Activated CD4-positive, alpha-beta T cell treated with anti-CD3 and anti-CD28 coated beads, Interleukin-2, amount 50 U/mL, for 48 hours (primary cell): ENCODE results near the gene PCSK7.
"Not testable (repeated sequence)": the region's sequence is repeated elsewhere in the genome, so short reads cannot be mapped to it uniquely, and the experiment has no call there.

Source experiments
- DNase-seq, 2 experiments: peaks; one replicate each; pipeline ENCODE4 v3.0.0-alpha.2; 2020

PCSK7 gene

DNA sequence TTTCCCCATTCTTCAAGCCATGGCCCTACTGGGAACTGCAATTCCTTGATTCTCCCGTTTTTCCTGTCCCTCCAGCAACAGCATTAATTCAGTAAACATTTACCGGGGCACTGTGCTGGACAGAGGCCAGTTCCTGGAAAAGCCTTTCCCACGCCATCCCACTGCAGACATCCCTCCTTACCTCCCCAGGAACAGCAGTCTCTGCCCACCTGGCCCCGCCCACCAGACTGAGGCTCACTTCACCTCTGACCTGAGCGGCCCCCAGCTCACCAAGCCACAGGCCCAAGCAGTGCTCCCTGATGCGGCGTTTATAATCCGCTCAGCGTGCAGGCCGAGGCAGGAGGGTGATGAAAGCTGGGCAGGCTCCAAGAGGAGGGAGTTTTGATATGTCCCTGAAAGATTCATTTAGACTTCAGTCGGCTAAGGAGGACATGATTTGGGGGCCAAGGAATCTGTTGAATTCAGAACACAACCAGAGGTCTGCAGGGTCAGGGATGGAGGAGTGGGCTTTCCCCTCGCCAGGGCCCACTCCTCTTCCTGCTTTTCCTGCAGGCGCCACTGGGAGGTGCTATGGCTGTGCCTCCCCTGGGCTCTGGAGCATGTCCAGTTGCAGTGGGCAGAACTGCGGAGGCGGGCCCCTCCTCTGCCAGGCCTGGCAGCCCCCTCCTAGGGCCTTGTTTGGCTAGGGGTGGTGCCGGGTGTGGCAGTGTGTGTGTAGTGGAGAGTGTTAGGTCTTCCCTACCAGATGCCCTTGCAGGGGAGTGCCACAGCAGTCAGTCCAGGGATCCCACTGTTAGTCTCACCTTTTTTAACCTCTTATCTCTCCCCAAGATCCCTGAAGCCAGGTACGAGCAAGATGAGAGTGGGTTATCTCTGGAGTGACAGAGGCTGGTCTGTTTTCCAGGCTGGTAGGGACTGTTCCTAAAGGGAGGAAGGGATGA lies 34.1 kb downstream of the PCSK7 start:
- no peak for DNase-seq

DNA sequence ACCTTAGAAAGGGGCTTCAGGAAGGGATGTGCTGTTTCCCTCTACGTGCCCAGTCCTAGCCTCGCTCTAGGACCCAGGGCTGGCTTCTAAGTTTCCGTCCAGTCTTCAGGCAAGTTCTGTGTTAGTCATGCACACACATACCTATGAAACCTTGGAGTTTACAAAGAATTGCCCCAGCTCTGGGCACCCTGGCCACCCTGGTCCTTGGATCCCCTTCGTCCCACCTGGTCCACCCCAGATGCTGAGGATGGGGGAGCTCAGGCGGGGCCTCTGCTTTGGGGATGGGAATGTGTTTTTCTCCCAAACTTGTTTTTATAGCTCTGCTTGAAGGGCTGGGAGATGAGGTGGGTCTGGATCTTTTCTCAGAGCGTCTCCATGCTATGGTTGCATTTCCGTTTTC lies 34.9 kb downstream of the PCSK7 start:
- no peak for DNase-seq

DNA sequence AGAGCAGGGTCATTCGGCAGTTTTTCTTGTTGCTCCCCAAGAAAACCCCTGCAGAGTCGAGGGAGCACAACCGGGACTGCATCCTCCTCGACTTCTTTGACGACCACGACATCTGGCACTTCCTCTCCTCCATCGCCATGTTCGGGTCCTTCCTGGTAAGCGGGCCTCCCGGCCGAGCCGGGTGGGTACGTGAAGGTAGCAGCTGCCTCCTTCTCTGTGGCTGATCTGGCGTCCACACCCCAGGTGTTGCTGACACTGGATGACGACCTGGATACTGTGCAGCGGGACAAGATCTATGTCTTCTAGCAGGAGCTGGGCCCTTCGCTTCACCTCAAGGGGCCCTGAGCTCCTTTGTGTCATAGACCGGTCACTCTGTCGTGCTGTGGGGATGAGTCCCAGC lies 36.1 kb downstream of the PCSK7 start:
- DNase-seq, result no peak

DNA sequence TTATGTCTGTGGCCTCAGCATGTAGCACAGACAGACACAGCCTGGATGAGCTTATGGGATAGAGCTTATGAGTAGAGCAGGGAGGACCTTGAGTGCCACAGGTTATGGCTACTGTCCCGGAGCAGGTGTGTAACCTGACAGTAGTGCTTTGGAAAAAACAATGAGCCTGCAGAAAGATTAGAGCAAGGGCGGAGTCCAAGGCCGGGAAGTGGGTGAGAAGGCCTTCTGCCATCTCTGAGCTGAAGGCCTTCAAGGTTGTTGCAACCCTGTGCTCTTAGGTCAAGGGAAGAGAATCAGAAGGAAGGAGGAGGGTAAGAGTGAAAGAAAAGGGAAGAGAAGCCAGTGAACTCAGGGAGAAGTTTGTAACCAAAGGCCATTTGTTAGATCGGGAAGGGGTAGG lies 36.6 kb downstream of the PCSK7 start:
- DNase-seq, result no peak

DNA sequence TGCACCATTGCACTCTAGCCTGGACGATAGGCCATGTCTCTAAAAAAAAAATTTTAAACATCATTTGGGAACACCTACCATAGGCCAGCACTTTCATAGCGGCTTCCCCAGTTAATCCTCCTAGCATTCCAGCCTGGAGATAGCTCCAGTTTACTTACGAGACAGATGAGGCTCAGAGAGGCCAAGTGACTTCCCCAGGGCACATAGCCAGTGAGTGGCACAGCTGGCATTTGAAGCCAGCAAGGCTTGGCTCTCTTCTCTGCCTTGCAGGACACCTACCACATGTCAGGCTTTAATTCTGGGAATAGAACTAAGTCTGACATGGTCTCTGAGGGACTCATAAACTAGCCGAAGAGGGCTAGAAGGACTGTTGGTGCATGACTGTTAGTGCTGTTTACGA lies 37.6 kb downstream of the PCSK7 start:
- no peak for DNase-seq

DNA sequence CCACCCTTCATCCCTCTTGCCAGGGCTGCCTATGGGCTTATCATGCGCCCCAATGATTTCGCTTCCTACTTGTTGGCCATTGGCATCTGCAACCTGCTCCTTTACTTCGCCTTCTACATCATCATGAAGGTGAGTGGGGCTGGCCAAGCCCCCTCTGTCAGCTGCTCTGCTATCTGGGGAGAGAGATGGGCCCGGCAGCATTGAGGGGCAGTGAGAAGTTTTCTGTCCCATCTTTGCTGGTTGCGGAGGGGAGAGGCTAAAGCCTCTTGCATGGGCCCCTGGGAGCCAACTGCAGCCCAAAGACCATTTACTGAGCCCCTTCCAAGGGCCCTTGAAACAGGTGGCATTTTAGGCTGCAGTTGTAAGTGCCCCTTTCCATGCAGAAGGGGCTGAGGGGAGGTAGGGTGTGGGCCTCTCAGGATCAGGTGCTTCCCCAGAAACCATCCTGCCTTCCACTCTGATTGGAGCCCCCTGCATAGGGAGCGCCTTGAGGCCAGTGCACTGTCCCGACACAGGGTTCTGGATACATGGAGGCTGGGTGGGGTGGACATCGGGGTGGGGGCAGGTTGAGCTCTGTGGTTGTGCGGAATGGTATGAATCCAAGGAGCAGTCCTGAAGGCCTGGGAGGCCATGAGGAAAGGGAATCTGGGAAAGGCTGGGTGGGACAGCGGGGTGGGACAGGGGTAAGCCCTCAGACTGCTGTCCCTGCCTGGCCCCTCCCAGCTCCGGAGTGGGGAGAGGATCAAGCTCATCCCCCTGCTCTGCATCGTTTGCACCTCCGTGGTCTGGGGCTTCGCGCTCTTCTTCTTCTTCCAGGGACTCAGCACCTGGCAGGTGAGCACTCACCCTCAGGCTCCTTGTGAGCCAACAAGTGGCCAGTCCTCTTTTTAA lies 38.5 kb downstream of the PCSK7 start:
- DNase-seq, result no peak

DNA sequence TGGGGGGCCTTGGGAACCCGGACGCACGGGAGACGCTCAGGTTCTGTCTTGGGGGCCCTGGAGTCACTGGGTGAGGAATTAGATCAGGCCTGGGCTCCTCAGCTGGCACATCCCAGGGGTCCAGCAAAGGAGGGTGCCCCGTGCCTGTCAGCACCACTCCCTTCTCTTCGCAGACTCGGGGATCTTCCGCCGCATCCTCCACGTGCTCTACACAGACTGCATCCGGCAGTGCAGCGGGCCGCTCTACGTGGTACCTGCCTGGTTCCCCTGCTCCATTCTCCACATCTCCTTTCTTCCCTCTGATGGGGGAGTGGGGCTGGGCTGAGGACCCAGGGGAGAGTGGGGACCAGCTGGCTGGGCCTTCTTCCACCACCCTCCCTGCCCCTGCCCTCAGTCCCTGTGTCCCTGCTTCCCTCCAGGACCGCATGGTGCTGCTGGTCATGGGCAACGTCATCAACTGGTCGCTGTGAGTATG lies 39.4 kb downstream of the PCSK7 start:
- DNase-seq, result no peak

DNA sequence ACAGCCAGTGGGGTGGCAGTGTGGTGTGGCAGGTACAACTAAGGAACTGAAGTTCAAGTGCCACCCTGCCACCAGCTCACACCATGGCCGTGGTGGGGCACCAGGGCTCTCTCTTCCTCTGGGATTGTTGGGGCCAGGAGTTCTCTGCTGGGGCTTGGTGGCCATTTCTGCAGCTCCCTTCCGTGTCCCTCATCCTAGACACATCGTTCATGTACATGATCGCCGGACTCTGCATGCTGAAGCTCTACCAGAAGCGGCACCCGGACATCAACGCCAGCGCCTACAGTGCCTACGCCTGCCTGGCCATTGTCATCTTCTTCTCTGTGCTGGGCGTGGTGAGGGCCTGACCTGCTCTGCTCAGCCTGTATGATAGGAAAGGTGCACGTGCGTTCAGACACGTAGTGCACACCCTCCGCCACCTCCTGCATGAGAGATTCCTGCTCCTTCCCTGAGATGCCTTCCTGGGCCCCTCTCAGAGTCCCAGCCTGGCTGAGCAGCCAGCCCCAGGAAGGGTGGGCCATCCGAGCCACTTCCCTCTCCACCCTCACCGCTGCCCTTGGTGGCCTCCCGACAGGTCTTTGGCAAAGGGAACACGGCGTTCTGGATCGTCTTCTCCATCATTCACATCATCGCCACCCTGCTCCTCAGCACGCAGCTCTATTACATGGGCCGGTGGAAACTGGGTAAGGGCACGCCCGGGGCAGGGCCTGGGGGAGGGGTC lies 40.0 kb downstream of the PCSK7 start:
- no peak for DNase-seq

DNA sequence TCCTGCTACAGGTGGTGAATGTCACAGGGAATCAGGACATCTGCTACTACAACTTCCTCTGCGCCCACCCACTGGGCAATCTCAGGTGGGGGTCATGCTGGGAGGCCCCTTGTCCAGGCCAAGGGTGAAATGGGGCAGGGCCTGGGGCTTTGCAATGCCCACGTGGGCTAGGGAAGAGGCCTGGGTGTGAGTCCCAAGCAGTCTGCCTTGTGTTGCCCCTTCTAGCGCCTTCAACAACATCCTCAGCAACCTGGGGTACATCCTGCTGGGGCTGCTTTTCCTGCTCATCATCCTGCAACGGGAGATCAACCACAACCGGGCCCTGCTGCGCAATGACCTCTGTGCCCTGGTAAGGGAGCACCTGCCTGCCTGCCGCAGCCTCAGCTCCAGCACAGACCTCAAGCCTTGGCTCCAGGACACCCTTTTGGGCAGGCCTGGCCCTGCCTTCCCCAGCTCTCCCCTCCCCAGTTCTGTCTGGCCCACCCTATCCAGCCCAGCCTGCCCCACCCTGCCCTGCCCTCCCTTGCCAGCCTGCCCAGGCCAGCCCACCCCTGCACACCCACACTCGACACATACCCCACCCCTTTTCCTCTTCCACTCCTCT lies 41.8 kb downstream of the PCSK7 start:
- no peak for DNase-seq

DNA sequence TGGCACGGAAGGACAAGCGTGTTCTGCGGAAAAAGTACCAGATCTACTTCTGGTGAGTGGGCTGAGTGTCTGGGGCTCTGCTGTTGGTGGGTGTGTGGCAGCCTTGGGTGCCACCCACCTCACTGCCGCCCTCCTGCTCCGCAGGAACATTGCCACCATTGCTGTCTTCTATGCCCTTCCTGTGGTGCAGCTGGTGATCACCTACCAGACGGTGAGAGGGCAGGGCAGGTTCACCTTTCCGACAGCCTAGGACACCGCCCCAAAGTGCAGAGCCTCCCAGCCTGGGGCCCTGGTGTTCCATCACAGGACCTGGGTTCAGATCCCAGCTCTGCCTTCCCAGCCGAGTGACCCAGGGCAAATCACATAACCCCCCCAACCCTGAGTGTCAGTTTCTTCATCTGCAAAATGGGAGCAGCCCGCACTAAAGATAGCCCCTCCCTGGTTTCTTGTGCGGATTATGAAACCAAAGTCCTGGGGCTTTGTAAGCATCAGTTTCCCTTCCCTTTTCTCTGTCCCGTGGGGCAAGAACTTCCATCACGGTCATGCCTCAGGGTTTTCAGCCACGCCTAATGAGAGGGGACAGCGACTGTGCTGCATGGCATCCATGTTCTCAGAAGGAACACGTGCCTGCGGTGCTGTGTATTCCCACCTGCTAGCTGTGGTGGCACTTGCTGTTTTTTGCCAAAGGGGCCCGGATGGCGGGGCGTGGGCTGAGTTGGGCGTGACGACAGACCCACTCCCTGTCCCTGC lies 42.5 kb downstream of the PCSK7 start:
- no peak for DNase-seq

DNA sequence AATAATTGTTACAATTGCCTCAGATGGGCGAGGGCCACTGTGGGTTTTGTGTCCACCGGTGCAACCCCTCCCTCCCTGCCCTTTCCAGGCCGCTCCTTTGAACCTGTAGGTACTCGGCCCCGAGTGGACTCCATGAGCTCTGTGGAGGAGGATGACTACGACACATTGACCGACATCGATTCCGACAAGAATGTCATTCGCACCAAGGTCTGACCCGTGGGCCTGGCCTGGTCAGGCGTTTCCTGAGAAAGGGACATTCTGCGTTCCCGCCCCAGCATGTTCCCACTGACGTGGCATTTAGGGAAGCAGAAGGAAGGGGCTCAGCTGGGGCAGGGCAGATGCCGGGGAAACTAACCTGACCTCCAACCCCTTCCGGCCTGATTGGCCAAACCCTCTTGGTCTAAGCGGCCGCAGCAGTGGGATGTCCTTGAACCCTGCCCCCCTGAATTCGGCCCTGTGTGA lies 43.2 kb downstream of the PCSK7 start:
- no peak for DNase-seq

DNA sequence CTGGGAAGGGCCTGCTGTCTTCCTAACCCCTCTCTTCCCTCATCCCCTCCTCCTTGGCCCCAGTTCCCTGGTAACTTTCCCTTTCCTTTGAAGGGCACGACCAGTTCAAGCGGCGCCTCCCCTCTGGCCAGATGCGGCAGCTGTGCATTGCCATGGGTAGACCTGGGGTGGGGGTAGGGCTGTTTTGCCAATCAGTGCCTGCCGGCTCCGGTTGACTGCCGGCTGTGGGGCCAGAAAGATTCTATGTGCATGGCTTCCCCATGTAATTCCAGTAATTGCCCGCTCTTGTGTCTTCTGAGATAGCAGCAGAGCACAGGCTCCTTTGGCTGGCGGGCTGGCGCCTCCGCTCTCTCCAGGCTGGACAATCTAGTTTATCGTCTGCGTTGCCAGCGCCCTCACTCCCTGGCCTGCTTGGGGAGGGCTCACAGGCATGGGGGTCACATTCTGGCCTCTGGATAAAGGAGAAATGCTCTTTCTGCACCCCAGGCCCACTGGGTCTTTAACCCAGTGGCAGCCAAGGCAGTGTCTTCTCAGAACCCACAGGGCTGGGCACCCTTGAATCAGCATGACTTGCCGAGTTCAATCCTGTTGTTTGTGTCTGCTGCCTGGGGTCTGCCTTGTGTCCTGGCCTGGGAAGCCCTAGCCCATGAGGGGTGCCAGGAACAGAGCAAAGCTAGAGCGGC lies 43.9 kb downstream of the PCSK7 start:
- no peak for DNase-seq

DNA sequence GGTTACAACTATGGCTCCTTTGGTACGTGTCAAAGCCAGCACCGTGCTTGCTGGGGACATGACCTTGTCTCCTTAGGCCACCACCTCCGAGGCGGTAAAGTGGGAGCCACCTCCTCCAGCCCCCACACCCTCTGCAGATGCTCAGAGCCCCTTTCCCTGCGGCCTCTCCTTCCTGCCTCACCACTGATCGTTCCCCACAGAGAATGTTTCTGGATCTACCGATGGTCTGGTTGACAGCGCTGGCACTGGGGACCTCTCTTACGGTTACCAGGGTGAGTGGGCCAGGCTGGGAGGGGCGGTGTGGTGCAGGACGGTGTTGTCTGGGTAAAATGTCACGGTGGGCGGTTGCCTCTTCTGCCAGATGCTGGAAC lies 44.5 kb downstream of the PCSK7 start:
- DNase-seq, result no peak

DNA sequence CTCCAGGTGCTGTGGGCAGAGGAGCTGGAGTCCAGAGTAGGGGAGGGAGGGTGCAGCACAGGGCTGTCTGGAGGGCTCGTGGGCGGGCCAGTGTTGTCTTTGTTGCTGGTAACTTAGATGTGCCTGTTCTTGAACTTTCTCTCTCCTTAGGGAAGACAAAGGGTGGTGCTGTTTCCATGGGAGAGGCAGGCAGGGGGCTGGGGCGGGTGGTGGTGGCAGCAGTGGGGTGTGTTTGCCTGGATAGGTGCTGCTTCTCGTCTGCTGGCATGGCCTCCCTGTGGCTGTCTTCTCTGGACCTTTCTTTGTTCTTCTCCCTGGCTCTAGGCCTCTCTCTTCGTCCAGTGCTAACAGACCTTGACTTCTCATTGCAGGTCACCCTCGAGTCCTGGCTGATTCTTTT lies 44.9 kb downstream of the PCSK7 start:
- no peak for DNase-seq

DNA sequence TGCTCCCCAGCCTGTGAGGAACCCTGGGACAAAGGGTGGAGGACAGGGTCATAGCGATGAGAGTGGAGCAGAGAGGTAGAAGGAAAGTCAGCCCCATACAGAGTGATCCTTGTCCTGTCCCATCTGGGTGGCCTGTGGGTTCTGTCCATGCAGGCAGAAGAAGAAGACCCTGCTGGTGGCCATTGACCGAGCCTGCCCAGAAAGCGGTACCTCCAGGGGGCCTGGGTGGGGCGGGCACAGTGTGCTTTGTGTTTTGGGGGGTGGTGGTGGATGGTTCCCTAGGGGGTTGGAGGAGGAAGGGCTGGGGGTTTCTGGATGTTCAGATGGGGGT lies 45.5 kb downstream of the PCSK7 start:
- no peak for DNase-seq

DNA sequence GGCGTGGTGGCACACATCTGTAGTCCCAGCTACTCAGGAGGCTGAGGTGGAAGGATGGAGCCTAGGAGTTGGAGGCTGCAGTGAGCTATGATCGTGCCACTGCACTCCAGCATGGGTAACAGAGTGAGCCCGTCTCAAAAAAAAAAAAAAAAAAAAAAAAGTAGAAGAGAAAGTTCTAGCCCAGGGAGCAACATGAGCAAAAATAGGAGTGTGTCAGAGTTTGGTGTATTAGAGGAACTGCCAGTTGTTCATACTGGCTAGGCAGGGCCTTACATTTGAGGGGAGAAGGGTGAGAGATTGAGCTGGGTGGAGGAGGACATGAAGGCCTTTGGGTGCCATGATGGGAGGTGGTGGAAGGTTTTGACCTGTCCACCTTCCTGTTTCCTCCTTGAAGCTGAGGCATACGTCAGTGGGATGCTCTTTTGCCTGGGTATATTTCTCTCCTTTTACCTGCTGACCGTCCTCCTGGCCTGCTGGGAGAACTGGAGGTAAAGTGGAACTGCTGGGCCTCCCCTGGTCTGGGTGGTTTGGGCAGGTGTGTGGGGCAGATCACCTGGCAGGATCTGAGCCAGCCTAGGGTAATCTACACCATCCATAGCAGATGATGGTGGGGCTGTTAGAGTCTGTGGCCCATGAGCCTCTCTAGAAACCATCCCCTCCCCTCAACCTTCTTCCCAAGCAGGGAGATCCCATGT lies 46.0 kb downstream of the PCSK7 start:
- DNase-seq, result no peak

DNA sequence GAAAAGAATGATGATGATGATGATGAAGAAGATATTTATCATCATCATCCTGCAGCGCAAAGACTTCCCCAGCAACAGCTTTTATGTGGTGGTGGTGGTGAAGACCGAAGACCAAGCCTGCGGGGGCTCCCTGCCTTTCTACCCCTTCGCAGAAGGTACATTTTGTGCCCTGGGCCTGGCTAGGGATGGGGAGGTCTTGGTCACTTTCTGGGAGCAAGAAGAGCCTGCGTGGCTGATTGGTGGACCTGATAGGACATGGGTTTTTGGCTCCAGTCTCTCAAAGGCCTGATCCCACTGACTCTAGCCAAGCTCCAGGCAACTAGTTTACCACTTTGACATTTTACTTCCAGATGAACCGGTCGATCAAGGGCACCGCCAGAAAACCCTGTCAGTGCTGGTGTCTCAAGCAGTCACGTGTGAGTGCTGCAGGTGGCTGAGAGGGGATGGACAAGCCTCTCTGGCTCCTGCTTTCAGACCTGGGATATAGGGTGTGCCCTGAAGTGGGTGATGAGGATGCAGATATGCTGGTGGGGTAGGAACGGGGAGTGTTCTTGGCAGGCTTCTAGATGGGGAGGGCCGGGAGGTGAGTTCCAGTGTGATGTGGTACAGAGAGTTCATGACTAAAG lies 48.0 kb downstream of the PCSK7 start:
- DNase-seq, result peak in 1 of 2 experiments; percentile 1

DNA sequence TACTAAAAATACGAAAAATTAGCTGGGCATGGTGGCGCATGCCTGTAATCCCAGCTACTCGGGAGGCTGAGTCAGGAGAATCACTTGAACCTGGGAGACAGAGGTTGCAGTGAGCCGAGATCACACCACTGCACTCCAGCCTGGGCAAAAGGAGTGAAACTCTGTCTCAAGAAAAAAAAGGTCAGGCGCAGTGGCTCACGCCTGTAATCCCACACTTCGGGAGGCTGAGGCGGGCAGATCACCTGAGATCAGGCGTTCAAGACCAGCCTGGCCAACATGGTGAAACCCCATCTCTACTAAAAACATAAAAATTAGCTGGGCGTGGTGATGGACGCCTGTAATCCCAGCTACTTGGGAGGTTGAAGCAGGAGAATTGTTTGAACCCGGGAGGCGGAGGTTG lies 48.7 kb downstream of the PCSK7 start:
- DNase-seq, result not testable (repeated sequence)

DNA sequence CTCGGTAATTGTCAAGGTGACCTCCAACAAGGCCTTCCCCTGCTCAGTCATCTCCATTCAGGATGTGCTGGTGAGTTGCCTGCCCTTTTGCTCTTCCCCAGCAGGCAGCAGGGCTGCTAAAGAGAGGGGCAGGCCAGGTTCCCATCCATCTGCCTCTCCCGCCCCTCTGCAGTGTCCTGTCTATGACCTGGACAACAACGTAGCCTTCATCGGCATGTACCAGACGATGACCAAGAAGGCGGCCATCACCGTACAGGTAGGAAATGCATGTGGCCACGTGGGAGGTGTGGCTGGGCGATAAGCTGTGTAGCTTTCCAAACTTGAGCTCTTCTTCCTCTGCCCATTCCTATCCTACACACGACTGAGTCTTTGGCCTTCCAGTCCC lies 49.3 kb downstream of the PCSK7 start:
- DNase-seq, result no peak
